HG02642 (cell line): ENCODE results near the gene SIDT2.

Experiments
- ATAC-seq: cut with Tn5 transposase; IDR thresholded peaks from one replicate; pipeline ENCODE4 v1.9.1; 2021; ENCODE audit warnings: mild to moderate bottlenecking; ENCODE audit not compliant: unreplicated experiment, poor library complexity

SIDT2 gene

DNA sequence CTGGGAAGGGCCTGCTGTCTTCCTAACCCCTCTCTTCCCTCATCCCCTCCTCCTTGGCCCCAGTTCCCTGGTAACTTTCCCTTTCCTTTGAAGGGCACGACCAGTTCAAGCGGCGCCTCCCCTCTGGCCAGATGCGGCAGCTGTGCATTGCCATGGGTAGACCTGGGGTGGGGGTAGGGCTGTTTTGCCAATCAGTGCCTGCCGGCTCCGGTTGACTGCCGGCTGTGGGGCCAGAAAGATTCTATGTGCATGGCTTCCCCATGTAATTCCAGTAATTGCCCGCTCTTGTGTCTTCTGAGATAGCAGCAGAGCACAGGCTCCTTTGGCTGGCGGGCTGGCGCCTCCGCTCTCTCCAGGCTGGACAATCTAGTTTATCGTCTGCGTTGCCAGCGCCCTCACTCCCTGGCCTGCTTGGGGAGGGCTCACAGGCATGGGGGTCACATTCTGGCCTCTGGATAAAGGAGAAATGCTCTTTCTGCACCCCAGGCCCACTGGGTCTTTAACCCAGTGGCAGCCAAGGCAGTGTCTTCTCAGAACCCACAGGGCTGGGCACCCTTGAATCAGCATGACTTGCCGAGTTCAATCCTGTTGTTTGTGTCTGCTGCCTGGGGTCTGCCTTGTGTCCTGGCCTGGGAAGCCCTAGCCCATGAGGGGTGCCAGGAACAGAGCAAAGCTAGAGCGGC lies 9.4 kb downstream of the SIDT2 start:
- no peak for ATAC-seq

DNA sequence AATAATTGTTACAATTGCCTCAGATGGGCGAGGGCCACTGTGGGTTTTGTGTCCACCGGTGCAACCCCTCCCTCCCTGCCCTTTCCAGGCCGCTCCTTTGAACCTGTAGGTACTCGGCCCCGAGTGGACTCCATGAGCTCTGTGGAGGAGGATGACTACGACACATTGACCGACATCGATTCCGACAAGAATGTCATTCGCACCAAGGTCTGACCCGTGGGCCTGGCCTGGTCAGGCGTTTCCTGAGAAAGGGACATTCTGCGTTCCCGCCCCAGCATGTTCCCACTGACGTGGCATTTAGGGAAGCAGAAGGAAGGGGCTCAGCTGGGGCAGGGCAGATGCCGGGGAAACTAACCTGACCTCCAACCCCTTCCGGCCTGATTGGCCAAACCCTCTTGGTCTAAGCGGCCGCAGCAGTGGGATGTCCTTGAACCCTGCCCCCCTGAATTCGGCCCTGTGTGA lies 10.1 kb downstream of the SIDT2 start:
- ATAC-seq = no peak

- peak; percentile 54 for ATAC-seq
Measured at GRCh38 chr11:117189191-117189940, 10.8 kb downstream of the SIDT2 start.

DNA sequence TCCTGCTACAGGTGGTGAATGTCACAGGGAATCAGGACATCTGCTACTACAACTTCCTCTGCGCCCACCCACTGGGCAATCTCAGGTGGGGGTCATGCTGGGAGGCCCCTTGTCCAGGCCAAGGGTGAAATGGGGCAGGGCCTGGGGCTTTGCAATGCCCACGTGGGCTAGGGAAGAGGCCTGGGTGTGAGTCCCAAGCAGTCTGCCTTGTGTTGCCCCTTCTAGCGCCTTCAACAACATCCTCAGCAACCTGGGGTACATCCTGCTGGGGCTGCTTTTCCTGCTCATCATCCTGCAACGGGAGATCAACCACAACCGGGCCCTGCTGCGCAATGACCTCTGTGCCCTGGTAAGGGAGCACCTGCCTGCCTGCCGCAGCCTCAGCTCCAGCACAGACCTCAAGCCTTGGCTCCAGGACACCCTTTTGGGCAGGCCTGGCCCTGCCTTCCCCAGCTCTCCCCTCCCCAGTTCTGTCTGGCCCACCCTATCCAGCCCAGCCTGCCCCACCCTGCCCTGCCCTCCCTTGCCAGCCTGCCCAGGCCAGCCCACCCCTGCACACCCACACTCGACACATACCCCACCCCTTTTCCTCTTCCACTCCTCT lies 11.5 kb downstream of the SIDT2 start:
- ATAC-seq = no peak

- no peak for ATAC-seq
Measured at GRCh38 chr11:117191680-117192400, 13.3 kb downstream of the SIDT2 start.

GRCh38 chr11:117192401-117192875 lies 13.9 kb downstream of the SIDT2 start:
- no peak for ATAC-seq

DNA sequence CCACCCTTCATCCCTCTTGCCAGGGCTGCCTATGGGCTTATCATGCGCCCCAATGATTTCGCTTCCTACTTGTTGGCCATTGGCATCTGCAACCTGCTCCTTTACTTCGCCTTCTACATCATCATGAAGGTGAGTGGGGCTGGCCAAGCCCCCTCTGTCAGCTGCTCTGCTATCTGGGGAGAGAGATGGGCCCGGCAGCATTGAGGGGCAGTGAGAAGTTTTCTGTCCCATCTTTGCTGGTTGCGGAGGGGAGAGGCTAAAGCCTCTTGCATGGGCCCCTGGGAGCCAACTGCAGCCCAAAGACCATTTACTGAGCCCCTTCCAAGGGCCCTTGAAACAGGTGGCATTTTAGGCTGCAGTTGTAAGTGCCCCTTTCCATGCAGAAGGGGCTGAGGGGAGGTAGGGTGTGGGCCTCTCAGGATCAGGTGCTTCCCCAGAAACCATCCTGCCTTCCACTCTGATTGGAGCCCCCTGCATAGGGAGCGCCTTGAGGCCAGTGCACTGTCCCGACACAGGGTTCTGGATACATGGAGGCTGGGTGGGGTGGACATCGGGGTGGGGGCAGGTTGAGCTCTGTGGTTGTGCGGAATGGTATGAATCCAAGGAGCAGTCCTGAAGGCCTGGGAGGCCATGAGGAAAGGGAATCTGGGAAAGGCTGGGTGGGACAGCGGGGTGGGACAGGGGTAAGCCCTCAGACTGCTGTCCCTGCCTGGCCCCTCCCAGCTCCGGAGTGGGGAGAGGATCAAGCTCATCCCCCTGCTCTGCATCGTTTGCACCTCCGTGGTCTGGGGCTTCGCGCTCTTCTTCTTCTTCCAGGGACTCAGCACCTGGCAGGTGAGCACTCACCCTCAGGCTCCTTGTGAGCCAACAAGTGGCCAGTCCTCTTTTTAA lies 14.8 kb downstream of the SIDT2 start:
- ATAC-seq = no peak

DNA sequence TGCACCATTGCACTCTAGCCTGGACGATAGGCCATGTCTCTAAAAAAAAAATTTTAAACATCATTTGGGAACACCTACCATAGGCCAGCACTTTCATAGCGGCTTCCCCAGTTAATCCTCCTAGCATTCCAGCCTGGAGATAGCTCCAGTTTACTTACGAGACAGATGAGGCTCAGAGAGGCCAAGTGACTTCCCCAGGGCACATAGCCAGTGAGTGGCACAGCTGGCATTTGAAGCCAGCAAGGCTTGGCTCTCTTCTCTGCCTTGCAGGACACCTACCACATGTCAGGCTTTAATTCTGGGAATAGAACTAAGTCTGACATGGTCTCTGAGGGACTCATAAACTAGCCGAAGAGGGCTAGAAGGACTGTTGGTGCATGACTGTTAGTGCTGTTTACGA lies 15.7 kb downstream of the SIDT2 start:
- ATAC-seq = no peak

DNA sequence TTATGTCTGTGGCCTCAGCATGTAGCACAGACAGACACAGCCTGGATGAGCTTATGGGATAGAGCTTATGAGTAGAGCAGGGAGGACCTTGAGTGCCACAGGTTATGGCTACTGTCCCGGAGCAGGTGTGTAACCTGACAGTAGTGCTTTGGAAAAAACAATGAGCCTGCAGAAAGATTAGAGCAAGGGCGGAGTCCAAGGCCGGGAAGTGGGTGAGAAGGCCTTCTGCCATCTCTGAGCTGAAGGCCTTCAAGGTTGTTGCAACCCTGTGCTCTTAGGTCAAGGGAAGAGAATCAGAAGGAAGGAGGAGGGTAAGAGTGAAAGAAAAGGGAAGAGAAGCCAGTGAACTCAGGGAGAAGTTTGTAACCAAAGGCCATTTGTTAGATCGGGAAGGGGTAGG lies 16.7 kb downstream of the SIDT2 start:
- ATAC-seq = no peak

GRCh38 chr11:117195761-117196160 lies 17.2 kb downstream of the SIDT2 start:
- no peak for ATAC-seq

DNA sequence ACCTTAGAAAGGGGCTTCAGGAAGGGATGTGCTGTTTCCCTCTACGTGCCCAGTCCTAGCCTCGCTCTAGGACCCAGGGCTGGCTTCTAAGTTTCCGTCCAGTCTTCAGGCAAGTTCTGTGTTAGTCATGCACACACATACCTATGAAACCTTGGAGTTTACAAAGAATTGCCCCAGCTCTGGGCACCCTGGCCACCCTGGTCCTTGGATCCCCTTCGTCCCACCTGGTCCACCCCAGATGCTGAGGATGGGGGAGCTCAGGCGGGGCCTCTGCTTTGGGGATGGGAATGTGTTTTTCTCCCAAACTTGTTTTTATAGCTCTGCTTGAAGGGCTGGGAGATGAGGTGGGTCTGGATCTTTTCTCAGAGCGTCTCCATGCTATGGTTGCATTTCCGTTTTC lies 18.5 kb downstream of the SIDT2 start:
- no peak for ATAC-seq

- no peak for ATAC-seq
Measured at GRCh38 chr11:117197516-117198456, 19.2 kb downstream of the SIDT2 start.

DNA sequence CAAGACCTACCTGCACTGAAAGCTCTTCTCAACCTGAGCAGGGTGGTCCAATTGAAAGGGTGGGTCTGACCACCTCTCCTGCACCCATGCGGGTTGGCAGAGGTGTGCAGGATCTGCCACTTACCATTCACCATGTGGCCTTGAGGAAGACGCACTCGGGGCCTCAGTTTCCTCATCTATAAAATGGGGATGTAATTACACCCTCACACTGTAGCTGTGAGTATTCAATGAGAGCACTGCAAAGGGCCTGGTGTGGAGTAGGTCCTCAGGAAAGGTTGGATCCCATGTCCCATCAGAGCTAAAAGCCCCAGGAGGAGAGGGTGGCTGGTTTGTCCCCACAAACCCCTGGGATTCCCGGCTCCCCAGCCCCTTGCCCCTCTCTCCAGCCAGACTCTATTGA lies 20.1 kb downstream of the SIDT2 start:
- ATAC-seq = no peak

GRCh38 chr11:117199053-117199915 lies 20.7 kb downstream of the SIDT2 start, which contains the start of gene TAGLN:
Gene TAGLN (plus strand): TSS chr11:117199370. CDS start chr11:117203014, 3,644 bp downstream.
- no peak for ATAC-seq

- no peak for ATAC-seq
Measured at GRCh38 chr11:117199916-117200812, 21.6 kb downstream of the SIDT2 start.

- ATAC-seq = no peak
Measured at GRCh38 chr11:117200813-117201657, 22.5 kb downstream of the SIDT2 start.
